HG02970 (cell line): ENCODE measurements around the gene SPAG16.
"Not testable (repeated sequence)": the region's sequence is repeated elsewhere in the genome, so short reads cannot be mapped to it uniquely, and the experiment has no call there.

Experiments
- ATAC-seq: cut with Tn5 transposase; IDR thresholded peaks from one replicate; pipeline ENCODE4 v1.9.1; 2021; ENCODE audit warnings: mild to moderate bottlenecking, moderate library complexity, moderate number of reproducible peaks; ENCODE audit not compliant: unreplicated experiment, low FRiP score

SPAG16 gene

DNA sequence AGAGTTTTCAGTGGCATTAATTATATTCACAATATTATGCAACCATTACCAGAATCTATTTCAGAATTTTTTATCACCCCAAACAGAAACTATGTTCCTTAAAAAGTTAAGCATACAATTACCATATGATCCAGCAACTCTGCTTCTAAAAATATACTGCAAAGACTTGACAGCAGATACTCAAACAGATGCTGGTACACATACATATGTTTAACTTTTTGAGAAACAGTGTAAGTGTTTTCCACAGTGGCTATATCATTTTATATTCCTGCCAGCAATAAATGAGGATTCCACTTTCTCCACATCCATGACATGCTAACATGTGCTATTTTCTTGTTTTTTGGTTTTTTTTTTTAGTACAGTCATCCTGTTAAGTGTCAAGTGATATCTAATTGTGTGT lies 687.3 kb downstream of the SPAG16 start:
- no peak for ATAC-seq

- ATAC-seq, result no peak
Measured at GRCh38 chr2:213980883-213981282, 696.6 kb downstream of the SPAG16 start.

- ATAC-seq, result no peak
Measured at GRCh38 chr2:213989207-213989606, 704.9 kb downstream of the SPAG16 start.

DNA sequence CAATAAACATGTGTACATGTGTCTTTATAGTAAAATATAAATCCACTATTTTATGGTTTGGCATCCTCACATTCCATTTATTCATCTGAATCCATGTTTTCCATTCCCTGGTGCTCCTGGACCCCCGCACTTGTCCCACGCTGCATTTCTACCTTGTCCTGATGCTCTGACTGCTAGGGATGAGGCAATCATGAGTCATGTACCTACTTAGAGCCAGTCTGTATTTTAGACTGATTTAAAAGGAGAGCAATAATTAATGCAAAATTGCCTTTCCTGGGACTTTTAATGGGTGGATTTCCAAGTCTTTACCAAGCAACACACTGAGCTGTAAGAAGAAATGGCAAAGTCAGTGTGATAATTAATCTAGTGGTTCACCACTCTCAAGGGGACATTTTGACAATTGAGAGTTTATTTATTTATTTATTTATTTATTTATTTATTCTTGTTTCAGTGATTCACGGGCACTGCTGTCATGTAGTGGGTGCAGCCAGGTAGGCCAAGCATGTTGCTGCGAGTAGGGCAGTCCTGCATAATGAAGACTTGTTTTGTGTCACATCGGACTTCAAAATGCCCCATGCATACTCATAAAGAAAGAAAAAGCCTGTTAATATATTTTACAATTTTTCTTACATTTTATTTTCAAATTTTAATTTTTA lies 707.3 kb downstream of the SPAG16 start:
- ATAC-seq, result no peak

GRCh38 chr2:213995400-213996105 lies 711.3 kb downstream of the SPAG16 start:
- no peak for ATAC-seq

- ATAC-seq, result not testable (repeated sequence)
Measured at GRCh38 chr2:213998976-213999375, 714.7 kb downstream of the SPAG16 start.

GRCh38 chr2:214004463-214004862 lies 720.2 kb downstream of the SPAG16 start:
- no peak for ATAC-seq

DNA sequence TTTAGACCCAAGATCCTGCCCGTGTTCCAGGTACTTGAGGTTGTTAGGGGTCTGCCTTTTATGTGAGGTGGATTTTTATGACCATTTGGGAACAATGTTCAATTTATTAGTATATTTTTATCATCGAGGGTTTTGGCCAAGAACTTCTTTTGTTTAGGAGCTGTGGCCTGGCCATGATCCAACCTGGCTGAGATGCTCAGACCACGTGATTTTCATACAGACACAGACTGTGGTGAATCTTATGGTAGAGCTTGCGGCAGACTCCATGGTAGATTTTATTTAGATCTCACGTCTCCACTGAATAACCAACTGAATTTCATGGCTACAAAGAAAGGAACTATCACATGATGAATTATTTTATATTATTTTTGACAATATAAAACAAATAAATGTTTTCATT lies 721.1 kb downstream of the SPAG16 start:
- no peak for ATAC-seq

DNA sequence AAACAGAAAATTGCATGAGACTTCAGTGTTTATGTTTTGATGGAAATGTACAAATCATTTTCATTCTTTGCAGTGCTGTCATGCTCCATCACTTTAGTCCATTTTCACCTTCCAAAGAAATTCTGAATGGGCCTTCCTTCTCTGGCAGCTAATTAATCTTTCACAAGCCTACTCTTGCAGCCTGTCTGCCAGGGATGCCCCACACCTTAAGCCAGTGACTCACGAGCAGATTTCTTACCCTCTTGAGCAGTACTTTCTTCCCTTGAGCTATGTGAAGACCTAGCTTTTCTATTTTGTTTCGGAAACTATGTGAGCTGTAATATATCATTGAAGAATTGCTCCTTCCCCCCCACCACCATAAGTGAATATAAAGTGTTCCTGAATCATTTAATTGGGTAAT lies 722.3 kb downstream of the SPAG16 start:
- ATAC-seq, result no peak

DNA sequence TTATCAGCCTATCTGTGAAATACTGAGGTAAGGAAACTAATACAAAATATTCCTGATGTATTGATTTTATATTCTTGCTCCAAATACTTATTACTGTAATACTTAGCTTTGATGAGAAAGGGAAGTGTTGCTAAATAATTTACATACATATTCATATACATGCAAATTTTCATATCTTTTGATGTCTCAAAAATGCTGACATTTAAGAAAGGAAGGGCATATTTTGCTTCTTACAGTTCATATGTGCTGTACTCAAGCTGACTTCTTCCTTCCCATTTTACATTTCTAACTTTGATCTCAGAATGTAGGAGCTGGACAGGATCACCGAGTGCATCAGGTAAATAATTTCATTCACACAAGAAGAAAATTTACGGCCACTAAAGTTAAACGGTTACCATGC lies 727.4 kb downstream of the SPAG16 start:
- ATAC-seq, result no peak

DNA sequence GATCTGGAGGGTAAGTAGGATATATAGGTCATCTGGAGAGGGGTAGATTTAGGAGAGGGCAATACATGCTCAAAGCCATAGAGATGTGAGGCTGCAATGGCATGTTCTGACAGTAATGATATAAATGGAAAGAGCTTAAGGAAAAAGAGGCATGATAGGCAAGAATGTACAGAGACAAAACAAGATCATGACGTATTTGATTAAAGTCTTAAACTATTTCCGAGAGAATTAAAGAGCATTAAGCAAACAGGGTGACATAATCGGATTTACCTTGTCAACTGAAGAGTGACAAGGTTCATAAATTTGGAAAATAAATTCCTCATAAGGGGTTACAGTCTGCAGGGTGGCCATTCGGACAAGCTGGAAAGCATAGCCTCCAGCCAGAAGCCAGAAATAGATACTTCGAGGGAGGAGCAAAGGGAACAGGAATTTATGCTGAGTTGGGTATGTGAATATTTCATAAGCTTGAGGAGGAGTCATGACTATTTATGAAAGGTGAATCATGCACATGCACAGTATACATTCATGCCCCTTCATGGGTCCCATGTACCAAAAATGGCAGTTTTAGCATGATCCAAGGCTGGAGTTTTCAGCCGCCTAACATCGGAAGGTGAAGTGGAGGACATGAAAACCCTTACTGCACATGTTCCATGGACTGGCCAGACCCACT lies 730.4 kb downstream of the SPAG16 start:
- ATAC-seq, result no peak

- no peak for ATAC-seq
Measured at GRCh38 chr2:214019229-214019972, 735.1 kb downstream of the SPAG16 start.

GRCh38 chr2:214019973-214020345 lies 735.7 kb downstream of the SPAG16 start:
- ATAC-seq, result no peak

DNA sequence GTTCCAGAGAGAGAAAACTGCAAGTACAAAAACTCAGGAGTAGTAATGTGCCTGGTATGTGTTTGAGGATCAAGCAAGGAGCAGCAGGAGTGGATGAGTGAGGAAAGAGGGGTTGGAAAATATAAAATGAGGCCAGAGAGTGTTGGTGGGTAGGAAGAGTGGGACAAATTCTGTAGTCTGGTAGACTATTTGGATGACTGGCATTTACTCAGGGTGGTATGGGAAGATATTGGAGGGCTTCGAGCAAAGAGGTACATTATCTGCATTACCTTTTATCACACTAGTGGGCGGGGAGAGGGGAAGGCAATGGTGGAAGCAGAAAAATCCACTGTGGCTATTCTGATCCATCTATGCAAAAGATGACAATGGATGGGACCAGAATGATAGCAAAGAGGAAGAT lies 744.9 kb downstream of the SPAG16 start:
- no peak for ATAC-seq

- no peak for ATAC-seq
Measured at GRCh38 chr2:214031566-214031965, 747.3 kb downstream of the SPAG16 start.

GRCh38 chr2:214034417-214034816 lies 750.2 kb downstream of the SPAG16 start:
- ATAC-seq, result no peak

- ATAC-seq, result no peak
Measured at GRCh38 chr2:214035091-214035852, 751.0 kb downstream of the SPAG16 start.

DNA sequence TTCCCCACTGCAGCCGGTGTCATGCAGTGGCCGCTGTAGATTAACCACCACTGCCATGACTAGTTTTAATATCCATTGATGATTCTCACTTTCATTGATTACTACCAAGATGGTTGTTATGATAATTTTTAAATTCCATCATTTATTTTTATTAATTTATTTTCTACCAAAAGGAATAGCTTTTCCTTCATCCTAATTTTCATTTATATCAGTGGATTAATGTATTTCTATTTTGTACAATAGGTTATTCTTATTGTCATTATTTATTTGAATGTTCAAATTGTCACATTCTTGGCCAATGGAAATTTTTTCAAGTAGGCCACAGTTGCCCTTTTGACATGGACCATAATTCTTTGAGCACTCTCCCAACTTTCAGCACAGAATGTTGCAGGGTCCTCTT lies 751.7 kb downstream of the SPAG16 start:
- ATAC-seq, result no peak

DNA sequence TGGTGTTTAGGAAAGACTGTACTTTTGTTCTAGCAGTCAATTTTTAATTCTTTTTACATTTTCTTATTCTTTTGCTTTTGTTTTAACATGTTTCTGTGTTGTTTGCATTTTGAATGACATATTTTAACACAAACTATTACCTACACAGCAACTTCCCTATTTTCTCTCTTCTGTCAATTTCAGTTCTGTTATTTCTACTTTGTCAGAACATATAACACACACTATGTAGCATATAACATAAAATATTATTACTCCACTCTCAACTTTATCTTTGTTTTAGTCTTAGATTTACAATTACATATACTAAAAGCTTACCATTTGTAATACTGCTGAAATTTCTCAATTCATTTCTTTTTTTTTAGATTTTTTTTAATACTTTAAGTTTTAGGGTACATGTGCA lies 753.9 kb downstream of the SPAG16 start:
- no peak for ATAC-seq

GRCh38 chr2:214050731-214051130 lies 766.5 kb downstream of the SPAG16 start:
- ATAC-seq, result no peak
